Measurements from ENCODE around the gene BCL3. TPM values are rescaled to one million over a fixed set of nuclear protein-coding genes. Genes with fewer than 3 reads are reported as not detected.

Gene BCL3
- polyA plus RNA-seq, 1 donor (not counting 4 experiments of a cell fraction or from before 2014, with no cell fraction given) = 1.1 TPM

GRCh38 chr19:44722131-44723121 lies 26.1 kb upstream of the BCL3 start:
- Histone ChIP-seq H3K27ac (ENCODE audit: control insufficient read depth, insufficient read depth, low read length) (no peak overlapping the region), H3K27me3 (ENCODE audit: control insufficient read depth, extremely low read depth, insufficient read depth, low read length) (no peaks in the 10 kb centered on the region), H3K4me2 (ENCODE audit: control insufficient read depth, extremely low read depth, insufficient read depth, low read depth, low read length) (no peak overlapping the region), H3K4me3 (ENCODE audit: control insufficient read depth in 2 of 3, extremely low read depth in 1 of 3, insufficient read depth in 2 of 3, low read depth in 1 of 3, low read length in 3 of 3) (no peak overlapping the region), H2AFZ (ENCODE audit: control insufficient read depth, low read length) (no peak overlapping the region), H3K9me3 (ENCODE audit: control insufficient read depth, low read depth, low read length) (no peaks in the 10 kb centered on the region), H3K79me2 (ENCODE audit: control insufficient read depth, insufficient read depth, low read length) (no peaks in the 10 kb centered on the region), H3K4me1 (ENCODE audit: control insufficient read depth, extremely low read depth, insufficient read depth, low read length) (peaks cover 20% of the 10 kb centered on the region), H4K20me1 (ENCODE audit: control insufficient read depth, extremely low read depth, insufficient read depth, low read length) (no peaks in the 10 kb centered on the region), H3K9me1 (ENCODE audit: control insufficient read depth, extremely low read depth, insufficient read depth, low read length) (no peaks in the 10 kb centered on the region), H3K9ac (ENCODE audit: control insufficient read depth, extremely low read depth, insufficient read depth, low read length) (no peak overlapping the region), H3K36me3 (ENCODE audit: control insufficient read depth in 2 of 2, extremely low read depth in 1 of 2, insufficient read depth in 2 of 2, low read length in 2 of 2) (no peaks in the 10 kb centered on the region)
- DNase-seq (ENCODE audit: low read depth, low spot score) (no peak), FAIRE-seq (no peak)
- no peak for TF ChIP-seq EZH2 (IDR thresholded peaks at IDR 0.05; ENCODE audit: low read length)
- TF ChIP-seq, protein P1, sequence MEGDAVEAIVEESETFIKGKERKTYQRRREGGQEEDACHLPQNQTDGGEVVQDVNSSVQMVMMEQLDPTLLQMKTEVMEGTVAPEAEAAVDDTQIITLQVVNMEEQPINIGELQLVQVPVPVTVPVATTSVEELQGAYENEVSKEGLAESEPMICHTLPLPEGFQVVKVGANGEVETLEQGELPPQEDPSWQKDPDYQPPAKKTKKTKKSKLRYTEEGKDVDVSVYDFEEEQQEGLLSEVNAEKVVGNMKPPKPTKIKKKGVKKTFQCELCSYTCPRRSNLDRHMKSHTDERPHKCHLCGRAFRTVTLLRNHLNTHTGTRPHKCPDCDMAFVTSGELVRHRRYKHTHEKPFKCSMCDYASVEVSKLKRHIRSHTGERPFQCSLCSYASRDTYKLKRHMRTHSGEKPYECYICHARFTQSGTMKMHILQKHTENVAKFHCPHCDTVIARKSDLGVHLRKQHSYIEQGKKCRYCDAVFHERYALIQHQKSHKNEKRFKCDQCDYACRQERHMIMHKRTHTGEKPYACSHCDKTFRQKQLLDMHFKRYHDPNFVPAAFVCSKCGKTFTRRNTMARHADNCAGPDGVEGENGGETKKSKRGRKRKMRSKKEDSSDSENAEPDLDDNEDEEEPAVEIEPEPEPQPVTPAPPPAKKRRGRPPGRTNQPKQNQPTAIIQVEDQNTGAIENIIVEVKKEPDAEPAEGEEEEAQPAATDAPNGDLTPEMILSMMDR (optimal IDR thresholded peaks at IDR 0.05 in 1 of 3, IDR thresholded peaks at IDR 0.05 in 1 of 3, conservative IDR thresholded peaks at IDR 0.05 in 1 of 3; ENCODE audit: extremely low read depth in 1 of 3, insufficient read depth in 2 of 3, low read length in 3 of 3) = no peak
- dilution Hi-C loops (cut with MboI; ENCODE audit: extremely low pct_ligation_motif_present, low sequenced_read_pairs) = no loop called here

- no peak for DNase-seq (ENCODE audit: low read depth, low spot score)
- H3K4me1 ChIP-seq (ENCODE audit: control insufficient read depth, extremely low read depth, insufficient read depth, low read length) = peaks cover 17% of the 10 kb centered on the region
- H3K36me3 ChIP-seq (ENCODE audit: control insufficient read depth in 2 of 2, extremely low read depth in 1 of 2, insufficient read depth in 2 of 2, low read length in 2 of 2) = no peaks in the 10 kb centered on the region
- H3K79me2 ChIP-seq (ENCODE audit: control insufficient read depth, insufficient read depth, low read length) = no peaks in the 10 kb centered on the region
- no peaks in the 10 kb centered on the region for H3K9me1 ChIP-seq (ENCODE audit: control insufficient read depth, extremely low read depth, insufficient read depth, low read length)
- no peaks in the 10 kb centered on the region for H4K20me1 ChIP-seq (ENCODE audit: control insufficient read depth, extremely low read depth, insufficient read depth, low read length)
- no peak overlapping the region for H3K4me2 ChIP-seq (ENCODE audit: control insufficient read depth, extremely low read depth, insufficient read depth, low read depth, low read length)
- no peaks in the 10 kb centered on the region for H3K27me3 ChIP-seq (ENCODE audit: control insufficient read depth, extremely low read depth, insufficient read depth, low read length)
- H3K4me3 ChIP-seq (ENCODE audit: control insufficient read depth in 2 of 3, extremely low read depth in 1 of 3, insufficient read depth in 2 of 3, low read depth in 1 of 3, low read length in 3 of 3) = no peak overlapping the region
- TF ChIP-seq, protein P1 (optimal IDR thresholded peaks at IDR 0.05 in 1 of 3, IDR thresholded peaks at IDR 0.05 in 1 of 3, conservative IDR thresholded peaks at IDR 0.05 in 1 of 3; ENCODE audit: extremely low read depth in 1 of 3, insufficient read depth in 2 of 3, low read length in 3 of 3) = no peak
- TF ChIP-seq EZH2 (IDR thresholded peaks at IDR 0.05; ENCODE audit: low read length) = no peak
- H3K9me3 ChIP-seq (ENCODE audit: control insufficient read depth, low read depth, low read length) = no peaks in the 10 kb centered on the region
- no peak overlapping the region for H3K27ac ChIP-seq (ENCODE audit: control insufficient read depth, insufficient read depth, low read length)
- FAIRE-seq = no peak
- no peak overlapping the region for H2AFZ ChIP-seq (ENCODE audit: control insufficient read depth, low read length)
- H3K9ac ChIP-seq (ENCODE audit: control insufficient read depth, extremely low read depth, insufficient read depth, low read length) = no peak overlapping the region
- dilution Hi-C loops (cut with MboI; ENCODE audit: extremely low pct_ligation_motif_present, low sequenced_read_pairs) = no loop called here
These were observed 25.1 kb upstream of the BCL3 start for GRCh38 chr19:44723299-44723951.
